KMS-11 (cell line): ENCODE results near the gene SLC2A1.
A peak's percentile ranks its signal among the peaks of the same experiment; 100 is the strongest.

ENCODE experiments used
- H2AFZ ChIP-seq: fragments of 200-600 bp; sonication (generic); 2 replicates; pipeline ENCODE4 v1.6.1; 2016; ENCODE audit warnings: antibody characterized with exemption, mixed run types, low read depth
- H3K27ac ChIP-seq: fragments of 200-600 bp; sonication (generic); 2 replicates; pipeline ENCODE4 v1.6.1; 2016; ENCODE audit warnings: mild to moderate bottlenecking, mixed run types
- H3K27me3 ChIP-seq: fragments of 200-600 bp; sonication (generic); 2 replicates; pipeline ENCODE4 v1.6.1; 2017; ENCODE audit warnings: mild to moderate bottlenecking, low read depth, mixed run types, moderate library complexity; ENCODE audit not compliant: insufficient read depth
- H3K36me3 ChIP-seq: fragments of 200-600 bp; sonication (generic); 2 replicates; pipeline ENCODE4 v1.6.1; 2017; ENCODE audit warnings: mild to moderate bottlenecking, mixed run types; ENCODE audit not compliant: insufficient read depth
- H3K4me1 ChIP-seq: fragments of 200-600 bp; sonication (generic); 2 replicates; pipeline ENCODE4 v1.6.1; 2016; ENCODE audit warnings: mild to moderate bottlenecking, low read depth, mixed run types; ENCODE audit not compliant: poor library complexity, severe bottlenecking
- H3K4me2 ChIP-seq: fragments of 200-600 bp; sonication (generic); 2 replicates; pipeline ENCODE4 v1.7.0; 2016; ENCODE audit warnings: mild to moderate bottlenecking, mixed run types
- H3K4me3 ChIP-seq: fragments of 200-600 bp; sonication (generic); IDR thresholded peaks from 2 replicates; pipeline ENCODE4 v1.6.1; 2017; ENCODE audit warnings: low read depth, low read length, mixed read lengths; ENCODE audit not compliant: insufficient read depth
- H3K79me2 ChIP-seq: fragments of 200-600 bp; sonication (generic); 2 replicates; pipeline ENCODE4 v1.6.1; 2016; ENCODE audit warnings: low read depth, mixed run types; ENCODE audit not compliant: insufficient read depth
- H3K9ac ChIP-seq: fragments of 200-600 bp; sonication (generic); 2 replicates; pipeline ENCODE4 v1.6.1; 2016; ENCODE audit warnings: mild to moderate bottlenecking, mixed run types
- H4K20me1 ChIP-seq: fragments of 200-600 bp; sonication (generic); 2 replicates; pipeline ENCODE4 v1.6.1; 2016; ENCODE audit warnings: mild to moderate bottlenecking, mixed run types; ENCODE audit not compliant: insufficient read depth
- TF ChIP-seq, protein P1 (sequence below): fragments of 200-600 bp; sonication (generic); conservative IDR thresholded peaks from 2 replicates; pipeline ENCODE4 v1.6.1; 2017; ENCODE audit warnings: low read depth, mild to moderate bottlenecking, antibody characterized with exemption, low read length, moderate library complexity, mixed read lengths

The SLC2A1 gene

DNA sequence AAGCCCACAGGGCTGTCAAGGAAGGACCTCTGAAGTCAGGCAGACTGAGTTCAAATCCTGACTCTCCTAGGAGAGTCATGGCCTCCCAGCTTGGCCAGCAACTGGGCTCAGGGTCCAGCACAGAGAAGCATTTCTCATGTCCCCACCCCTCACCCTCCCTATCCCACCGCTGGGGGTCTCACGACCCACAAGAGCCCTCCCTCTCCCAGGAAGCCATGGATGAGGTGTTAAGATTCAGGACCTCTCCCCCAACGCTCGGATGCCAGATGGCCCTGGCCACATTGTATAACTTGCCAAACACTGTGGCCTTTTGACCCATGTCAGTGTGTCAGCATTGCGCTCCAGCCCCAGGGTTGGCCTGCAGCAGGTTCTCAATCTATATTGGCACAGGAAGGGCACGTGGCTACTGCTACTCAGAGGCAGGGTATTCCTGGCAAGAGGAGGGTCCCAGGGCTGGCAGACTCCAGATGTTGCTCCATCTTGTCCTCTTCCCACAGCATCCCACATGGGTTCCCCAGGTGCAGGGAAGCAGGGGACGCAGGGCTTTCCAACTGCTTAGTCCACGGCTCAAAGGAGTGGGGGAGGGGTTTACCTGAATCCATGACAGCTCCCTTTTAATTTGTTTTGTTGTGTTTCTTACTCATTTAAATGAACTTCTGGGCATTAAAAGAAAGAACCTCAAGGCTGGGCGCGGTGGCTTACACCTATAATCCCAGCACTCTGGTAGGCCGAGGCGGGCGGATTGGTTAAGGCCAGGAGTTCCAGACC, 10.5 kb downstream of the SLC2A1 start:
- Histone ChIP-seq H3K9ac (no peak overlapping the region), H3K4me1 (peaks cover 26% of the 10 kb centered on the region), H2AFZ (no peak overlapping the region), H3K36me3 (no peaks in the 10 kb centered on the region), H3K4me2 (no peak overlapping the region), H4K20me1 (no peaks in the 10 kb centered on the region), H3K27me3 (no peaks in the 10 kb centered on the region), H3K27ac (no peak overlapping the region), H3K79me2 (peaks cover 4% of the 10 kb centered on the region; the same call in 1 of the 2 replicates), H3K4me3 (no peak overlapping the region)
- TF ChIP-seq, protein P1, sequence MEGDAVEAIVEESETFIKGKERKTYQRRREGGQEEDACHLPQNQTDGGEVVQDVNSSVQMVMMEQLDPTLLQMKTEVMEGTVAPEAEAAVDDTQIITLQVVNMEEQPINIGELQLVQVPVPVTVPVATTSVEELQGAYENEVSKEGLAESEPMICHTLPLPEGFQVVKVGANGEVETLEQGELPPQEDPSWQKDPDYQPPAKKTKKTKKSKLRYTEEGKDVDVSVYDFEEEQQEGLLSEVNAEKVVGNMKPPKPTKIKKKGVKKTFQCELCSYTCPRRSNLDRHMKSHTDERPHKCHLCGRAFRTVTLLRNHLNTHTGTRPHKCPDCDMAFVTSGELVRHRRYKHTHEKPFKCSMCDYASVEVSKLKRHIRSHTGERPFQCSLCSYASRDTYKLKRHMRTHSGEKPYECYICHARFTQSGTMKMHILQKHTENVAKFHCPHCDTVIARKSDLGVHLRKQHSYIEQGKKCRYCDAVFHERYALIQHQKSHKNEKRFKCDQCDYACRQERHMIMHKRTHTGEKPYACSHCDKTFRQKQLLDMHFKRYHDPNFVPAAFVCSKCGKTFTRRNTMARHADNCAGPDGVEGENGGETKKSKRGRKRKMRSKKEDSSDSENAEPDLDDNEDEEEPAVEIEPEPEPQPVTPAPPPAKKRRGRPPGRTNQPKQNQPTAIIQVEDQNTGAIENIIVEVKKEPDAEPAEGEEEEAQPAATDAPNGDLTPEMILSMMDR, result no peak

DNA sequence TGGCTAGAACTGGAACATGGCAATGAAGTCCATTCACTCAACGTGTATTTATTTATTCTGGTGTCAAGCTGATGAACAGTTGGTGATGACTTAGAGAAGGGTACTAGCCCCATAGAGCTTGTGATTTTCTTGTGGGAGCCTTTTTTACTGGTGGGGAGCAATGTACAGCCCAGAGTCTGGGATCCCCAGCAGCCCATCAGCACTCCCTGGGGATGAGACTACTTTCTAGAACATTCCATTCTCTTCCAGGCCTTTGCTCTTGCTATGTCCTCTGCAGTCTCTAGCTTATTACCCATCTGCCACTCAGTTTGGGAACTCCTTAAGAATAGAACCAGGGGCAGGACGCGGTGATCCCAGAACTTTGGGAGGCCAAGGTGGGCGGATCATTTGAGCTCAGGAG, 11.6 kb downstream of the SLC2A1 start:
- no peak overlapping the region for H3K4me2 ChIP-seq
- no peaks in the 10 kb centered on the region for H3K36me3 ChIP-seq
- H3K79me2 ChIP-seq, result no peaks in the 10 kb centered on the region; the same call in 1 of the 2 replicates
- H3K9ac ChIP-seq, result no peak overlapping the region
- TF ChIP-seq, protein P1, result no peak
- H4K20me1 ChIP-seq, result no peaks in the 10 kb centered on the region
- H3K27ac ChIP-seq, result no peak overlapping the region
- no peak overlapping the region for H2AFZ ChIP-seq
- H3K4me3 ChIP-seq, result no peak overlapping the region
- H3K4me1 ChIP-seq, result peaks cover 20% of the 10 kb centered on the region
- no peaks in the 10 kb centered on the region for H3K27me3 ChIP-seq

DNA sequence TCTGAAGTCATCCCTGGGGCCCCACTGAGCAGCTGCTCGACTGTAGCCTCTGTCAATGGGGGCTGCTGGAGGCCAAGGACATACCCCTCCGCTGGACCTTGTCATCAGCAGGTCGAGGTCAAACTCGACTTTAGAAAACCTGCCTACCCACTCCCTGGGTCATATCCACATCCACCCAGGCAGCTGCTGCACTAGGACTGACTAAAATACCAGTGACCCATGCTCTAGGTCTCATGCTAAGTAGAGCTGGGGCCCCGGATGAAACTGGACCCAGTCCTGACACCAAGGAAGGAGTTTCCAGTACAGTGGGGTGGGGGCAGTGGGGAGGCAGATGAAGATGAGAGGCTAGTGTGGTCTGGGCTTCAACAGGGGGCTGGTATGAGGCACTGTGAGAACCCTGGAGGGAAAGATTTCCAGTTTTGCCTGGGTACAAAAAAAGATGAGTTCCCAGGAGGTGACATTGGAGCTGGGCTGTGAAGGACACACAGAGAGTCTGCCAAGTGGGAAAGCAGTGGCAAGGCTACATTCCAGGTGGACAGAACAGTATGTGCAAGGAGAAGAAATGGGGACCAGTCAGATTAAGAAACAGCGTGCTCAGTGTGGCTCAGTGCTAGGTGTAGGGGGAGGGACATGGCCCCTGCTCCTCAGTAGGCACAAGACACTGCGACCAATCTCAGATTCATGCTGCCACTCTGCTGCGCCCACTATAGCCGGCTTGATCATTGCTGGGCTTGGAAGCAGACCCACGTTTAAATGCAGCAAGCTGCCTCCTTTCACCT, 12.4 kb downstream of the SLC2A1 start:
- Histone ChIP-seq H3K9ac (no peak overlapping the region), H3K79me2 (no peaks in the 10 kb centered on the region; the same call in 1 of the 2 replicates), H4K20me1 (no peaks in the 10 kb centered on the region), H3K4me1 (peaks cover 21% of the 10 kb centered on the region), H3K4me3 (no peak overlapping the region), H3K27ac (no peak overlapping the region), H2AFZ (no peak overlapping the region), H3K36me3 (no peaks in the 10 kb centered on the region), H3K27me3 (no peaks in the 10 kb centered on the region), H3K4me2 (0 out of 2 replicates have a peak overlapping the region, but pooled peaks have one; percentile 21)
- TF ChIP-seq, protein P1, result no peak

DNA sequence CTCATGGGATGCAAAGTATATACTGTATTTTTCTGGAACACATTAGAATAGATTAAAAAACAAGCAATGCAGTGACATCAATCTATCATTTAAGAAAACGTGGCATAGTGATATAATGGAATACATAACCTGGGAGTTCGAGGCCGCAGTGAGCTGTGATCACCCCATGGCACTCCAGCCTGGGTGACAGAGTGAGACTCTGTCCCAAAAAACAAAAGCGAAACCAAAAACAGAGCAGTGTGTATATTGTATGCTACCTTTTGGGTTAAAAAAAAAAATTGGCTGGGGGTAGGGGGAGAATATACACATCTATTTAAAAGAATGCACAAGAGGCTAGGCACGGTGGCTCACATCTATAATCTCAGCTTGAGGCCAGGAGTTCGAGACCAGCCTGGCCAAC, 13.5 kb downstream of the SLC2A1 start:
- Histone ChIP-seq H3K36me3 (no peaks in the 10 kb centered on the region), H4K20me1 (no peaks in the 10 kb centered on the region)

More for the DNA sequence above, 13.5 kb downstream of the SLC2A1 start:
- TF ChIP-seq, protein P1, result no peak
- H3K4me1 ChIP-seq, result peaks cover 20% of the 10 kb centered on the region
- H3K4me3 ChIP-seq, result no peak overlapping the region
- H3K79me2 ChIP-seq, result no peaks in the 10 kb centered on the region
- no peak overlapping the region for H3K9ac ChIP-seq
- H3K27me3 ChIP-seq, result no peaks in the 10 kb centered on the region
- H3K4me2 ChIP-seq, result no peak overlapping the region
- no peak overlapping the region for H3K27ac ChIP-seq
- no peak overlapping the region for H2AFZ ChIP-seq
